Neural crest cell (in vitro differentiated cells): Measurements from ENCODE around the gene ZSCAN20. TPM values are rescaled to one million over a fixed set of nuclear protein-coding genes. Genes with fewer than 3 reads are reported as not detected.

Experiments
- DNase-seq: peaks from one replicate; pipeline ENCODE4 v3.0.0; 2021; ENCODE audit warnings: low read depth, mixed read lengths, low spot score
- H3K27ac Mint-ChIP-seq: one replicate; pipeline ENCODE4 v1.8.0; 2021; ENCODE audit warnings: mild to moderate bottlenecking, mixed read lengths; ENCODE audit not compliant: unreplicated experiment
- H3K27me3 Mint-ChIP-seq: 2 replicates; pipeline ENCODE4 v1.8.0; 2021; ENCODE audit warnings: low read depth, mild to moderate bottlenecking, mixed read lengths
- H3K36me3 Mint-ChIP-seq: 2 replicates; pipeline ENCODE4 v1.8.0; 2021; ENCODE audit warnings: low read depth, mild to moderate bottlenecking, mixed read lengths
- H3K4me1 Mint-ChIP-seq: 2 replicates; pipeline ENCODE4 v1.8.0; 2021; ENCODE audit warnings: mixed read lengths
- H3K4me3 Mint-ChIP-seq: one replicate; pipeline ENCODE4 v1.8.0; 2021; ENCODE audit warnings: mild to moderate bottlenecking, mixed read lengths
- H3K9me3 Mint-ChIP-seq: 2 replicates; pipeline ENCODE4 v1.8.0; 2021; ENCODE audit warnings: mixed read lengths
- CTCF ChIP-seq: fragments of 200-600 bp; sonication (generic); conservative IDR thresholded peaks from 2 replicates; pipeline ENCODE4 v1.5.0; 2021; ENCODE audit warnings: antibody characterized with exemption, mild to moderate bottlenecking
- total RNA-seq: library from RNA; stranded (reverse); gene quantifications from 2 replicates; pipeline ENCODE4 v1.2.1, GENCODE V29; 2021

The ZSCAN20 gene
- total RNA-seq, 1 donor from 2014 or later: 7.0 TPM

GRCh38 chr1:33515112-33515511 lies 42.7 kb downstream of the ZSCAN20 start:
- no peaks in the 10 kb centered on the region for H3K4me1 Mint-ChIP-seq
- no peak for TF ChIP-seq CTCF
- H3K27ac Mint-ChIP-seq: no peak overlapping the region
- H3K27me3 Mint-ChIP-seq: peaks cover 8% of the 10 kb centered on the region
- H3K4me3 Mint-ChIP-seq: no peak overlapping the region
- no peak for DNase-seq
- H3K36me3 Mint-ChIP-seq: no peaks in the 10 kb centered on the region
- peaks cover 6% of the 10 kb centered on the region for H3K9me3 Mint-ChIP-seq

GRCh38 chr1:33515607-33516006 lies 43.2 kb downstream of the ZSCAN20 start:
- Mint-ChIP-seq H3K27ac (no peak overlapping the region), H3K36me3 (no peaks in the 10 kb centered on the region), H3K27me3 (peaks cover 8% of the 10 kb centered on the region), H3K9me3 (peaks cover 6% of the 10 kb centered on the region), H3K4me3 (no peak overlapping the region), H3K4me1 (no peaks in the 10 kb centered on the region)
- no peak for DNase-seq
- TF ChIP-seq CTCF: no peak

GRCh38 chr1:33516428-33516827 lies 44.0 kb downstream of the ZSCAN20 start:
- no peak overlapping the region for H3K27ac Mint-ChIP-seq
- H3K9me3 Mint-ChIP-seq: peaks cover 4% of the 10 kb centered on the region
- no peak overlapping the region for H3K4me3 Mint-ChIP-seq
- DNase-seq: no peak
- H3K4me1 Mint-ChIP-seq: no peaks in the 10 kb centered on the region
- no peaks in the 10 kb centered on the region for H3K36me3 Mint-ChIP-seq
- no peak for TF ChIP-seq CTCF
- peaks cover 6% of the 10 kb centered on the region for H3K27me3 Mint-ChIP-seq

- Mint-ChIP-seq H3K27ac (no peak overlapping the region), H3K4me3 (no peak overlapping the region), H3K27me3 (peaks cover 3% of the 10 kb centered on the region), H3K4me1 (no peaks in the 10 kb centered on the region), H3K36me3 (no peaks in the 10 kb centered on the region), H3K9me3 (peaks cover 4% of the 10 kb centered on the region)
- no peak for DNase-seq
- TF ChIP-seq CTCF: no peak
Measured at GRCh38 chr1:33516891-33517567, 44.6 kb downstream of the ZSCAN20 start.

GRCh38 chr1:33517596-33518250 lies 45.3 kb downstream of the ZSCAN20 start:
- Mint-ChIP-seq H3K27ac (no peak overlapping the region), H3K36me3 (no peaks in the 10 kb centered on the region), H3K4me1 (no peaks in the 10 kb centered on the region), H3K4me3 (no peak overlapping the region), H3K9me3 (peaks cover 4% of the 10 kb centered on the region), H3K27me3 (peaks cover 2% of the 10 kb centered on the region)
- no peak for TF ChIP-seq CTCF
- DNase-seq: no peak
